Kidney epithelial cell (primary cell): ENCODE data around the gene WDFY3. TPM values are rescaled to one million over a fixed set of nuclear protein-coding genes. Genes with fewer than 3 reads are reported as not detected.

Source experiments
- DNase-seq: peaks from one replicate; pipeline ENCODE4 v3.0.0-alpha.2; 2010; ENCODE audit warnings: low read depth
- H3K27me3 ChIP-seq: 2 replicates; pipeline ENCODE4 v1.6.0; 2011; ENCODE audit warnings: low read length; ENCODE audit not compliant: control insufficient read depth, insufficient read depth
- H3K36me3 ChIP-seq: 2 replicates; pipeline ENCODE4 v1.5.1; 2011; ENCODE audit warnings: low read length; ENCODE audit not compliant: control insufficient read depth, insufficient read depth
- H3K4me3 ChIP-seq: 2 replicates; pipeline ENCODE4 v1.5.1; 2011; ENCODE audit warnings: low read depth, mild to moderate bottlenecking, control low read depth, low read length
- total RNA-seq: library from RNA; depleted of rRNA; stranded (reverse); fragments of >200 nt; gene quantifications from 2 replicates; pipeline ENCODE4 v1.2.3, GENCODE V29; 2015
- TF ChIP-seq, protein P1 (sequence below): IDR thresholded peaks from 2 replicates; pipeline ENCODE4 v1.5.1; 2011; ENCODE audit warnings: mild to moderate bottlenecking, moderate library complexity, low read length, control low read depth, inconsistent platforms; ENCODE audit not compliant: insufficient read depth, poor library complexity, severe bottlenecking

The WDFY3 gene
- total RNA-seq, 1 donor from 2014 or later, result 54.4 TPM

DNA sequence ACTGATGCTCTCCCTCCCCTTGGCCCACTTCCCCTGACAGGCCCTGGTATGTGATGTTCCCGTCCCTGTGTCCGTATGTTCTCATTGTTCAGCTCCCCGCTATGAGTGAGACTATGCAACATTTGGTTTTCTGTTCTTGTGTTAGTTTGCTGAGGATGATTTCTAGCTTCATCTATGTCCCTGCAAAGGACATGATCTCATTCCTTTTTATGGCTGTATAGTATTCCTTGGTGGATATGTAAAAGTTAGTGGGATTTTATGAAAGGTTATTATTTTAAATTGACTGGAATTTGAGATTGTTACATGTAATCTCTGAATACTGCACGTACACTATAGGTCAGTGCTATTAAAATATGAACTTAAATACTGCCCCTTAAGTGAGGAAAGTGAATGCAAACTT lies 184.0 kb downstream of the WDFY3 start:
- Histone ChIP-seq H3K27me3 (no peaks in the 10 kb centered on the region), H3K4me3 (no peak overlapping the region), H3K36me3 (peaks cover 1% of the 10 kb centered on the region)
- TF ChIP-seq, protein P1, sequence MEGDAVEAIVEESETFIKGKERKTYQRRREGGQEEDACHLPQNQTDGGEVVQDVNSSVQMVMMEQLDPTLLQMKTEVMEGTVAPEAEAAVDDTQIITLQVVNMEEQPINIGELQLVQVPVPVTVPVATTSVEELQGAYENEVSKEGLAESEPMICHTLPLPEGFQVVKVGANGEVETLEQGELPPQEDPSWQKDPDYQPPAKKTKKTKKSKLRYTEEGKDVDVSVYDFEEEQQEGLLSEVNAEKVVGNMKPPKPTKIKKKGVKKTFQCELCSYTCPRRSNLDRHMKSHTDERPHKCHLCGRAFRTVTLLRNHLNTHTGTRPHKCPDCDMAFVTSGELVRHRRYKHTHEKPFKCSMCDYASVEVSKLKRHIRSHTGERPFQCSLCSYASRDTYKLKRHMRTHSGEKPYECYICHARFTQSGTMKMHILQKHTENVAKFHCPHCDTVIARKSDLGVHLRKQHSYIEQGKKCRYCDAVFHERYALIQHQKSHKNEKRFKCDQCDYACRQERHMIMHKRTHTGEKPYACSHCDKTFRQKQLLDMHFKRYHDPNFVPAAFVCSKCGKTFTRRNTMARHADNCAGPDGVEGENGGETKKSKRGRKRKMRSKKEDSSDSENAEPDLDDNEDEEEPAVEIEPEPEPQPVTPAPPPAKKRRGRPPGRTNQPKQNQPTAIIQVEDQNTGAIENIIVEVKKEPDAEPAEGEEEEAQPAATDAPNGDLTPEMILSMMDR, result no peak
- DNase-seq, result no peak

DNA sequence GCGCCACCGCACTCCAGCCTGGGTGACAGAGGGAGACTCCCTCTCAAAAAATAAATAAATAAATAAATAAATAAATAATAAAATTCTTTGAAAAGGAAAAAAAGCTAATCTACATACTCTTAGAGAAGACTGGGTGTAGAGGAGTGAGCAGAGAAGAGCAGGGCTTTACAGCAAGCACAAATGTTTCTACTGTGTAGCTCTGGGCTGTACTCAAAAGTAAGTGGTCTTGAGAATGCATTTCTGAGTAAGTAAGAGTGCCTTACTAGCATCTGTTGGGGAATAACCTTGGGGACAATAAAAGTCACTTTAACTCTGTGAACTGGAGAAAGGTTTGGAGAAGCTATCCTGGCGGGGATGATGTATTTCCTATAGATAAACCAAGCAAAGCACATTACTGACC lies 185.8 kb downstream of the WDFY3 start:
- Histone ChIP-seq H3K36me3 (no peaks in the 10 kb centered on the region), H3K27me3 (no peaks in the 10 kb centered on the region), H3K4me3 (no peak overlapping the region)
- TF ChIP-seq, protein P1, result no peak
- DNase-seq, result no peak

DNA sequence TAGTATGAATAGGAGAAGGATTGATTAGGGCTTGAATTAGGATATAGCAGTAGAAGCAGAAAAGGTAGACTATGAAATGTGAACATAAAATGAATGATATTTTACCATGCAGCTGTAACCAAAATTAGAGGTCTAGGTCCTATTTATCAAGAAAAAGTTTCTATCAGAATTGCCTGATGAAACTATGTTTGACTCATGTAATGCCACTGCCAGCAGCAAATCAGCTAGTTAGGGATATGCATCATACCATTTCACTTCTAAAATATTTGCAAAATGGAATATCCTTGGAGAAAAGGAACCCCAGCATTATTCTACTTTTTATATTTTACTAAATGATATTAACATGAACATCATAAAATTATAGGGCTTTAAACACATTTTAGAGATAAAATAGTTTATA lies 188.4 kb downstream of the WDFY3 start:
- TF ChIP-seq, protein P1, result no peak
- no peaks in the 10 kb centered on the region for H3K36me3 ChIP-seq

DNA sequence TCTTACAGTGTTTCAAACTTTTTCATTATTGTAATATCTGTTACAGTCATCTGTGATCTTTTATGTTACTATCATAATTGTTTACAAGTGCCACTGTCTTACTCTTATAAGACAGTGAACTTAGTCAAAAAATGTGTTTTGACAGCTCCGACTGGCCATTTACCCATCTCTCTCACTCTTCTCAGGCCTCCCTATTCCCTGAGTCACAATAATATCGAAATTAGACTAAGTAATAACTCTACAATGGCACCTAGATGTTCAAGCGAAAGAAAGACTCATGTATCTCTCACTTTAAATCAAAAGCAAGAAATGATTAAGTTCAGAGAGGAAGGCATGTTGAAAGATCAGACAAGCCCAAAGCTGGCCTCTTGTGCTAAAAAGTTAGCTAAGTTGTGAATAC lies 199.3 kb downstream of the WDFY3 start:
- Histone ChIP-seq H3K36me3 (no peaks in the 10 kb centered on the region), H3K27me3 (no peaks in the 10 kb centered on the region), H3K4me3 (no peak overlapping the region)
- TF ChIP-seq, protein P1, result no peak
- no peak for DNase-seq

More for the DNA sequence above, 188.4 kb downstream of the WDFY3 start:
- Histone ChIP-seq H3K27me3 (no peaks in the 10 kb centered on the region), H3K4me3 (no peak overlapping the region)
- DNase-seq, result no peak

DNA sequence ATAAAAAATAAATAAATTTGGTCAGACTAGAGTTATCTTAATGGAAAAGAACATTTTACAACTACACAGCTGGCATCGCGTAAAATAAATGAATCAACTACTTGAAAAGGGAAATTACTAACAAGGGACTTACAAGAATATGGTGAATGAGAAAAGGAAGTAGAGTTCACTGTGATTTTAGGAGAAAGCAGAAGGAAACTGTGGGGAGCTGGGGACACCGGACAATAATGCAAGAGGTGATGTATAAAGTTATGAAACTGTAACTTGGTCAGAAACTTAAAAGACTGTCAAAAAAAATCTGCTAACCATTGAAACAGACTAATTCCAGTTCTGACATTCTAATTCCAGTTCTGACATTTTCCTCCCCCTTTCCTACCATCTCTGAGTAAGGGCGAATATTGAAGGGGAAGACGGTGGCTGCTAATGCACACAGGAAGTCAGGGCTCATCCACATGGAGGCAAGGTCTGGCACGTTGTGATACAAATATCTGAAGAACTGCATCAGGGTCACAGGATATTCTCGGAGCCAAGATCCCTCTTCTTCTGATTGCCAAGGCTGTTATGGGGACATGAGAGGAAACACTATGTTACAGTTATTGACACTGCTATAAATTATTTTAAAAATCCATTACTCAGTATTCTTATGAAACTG lies 213.0 kb downstream of the WDFY3 start:
- Histone ChIP-seq H3K36me3 (no peaks in the 10 kb centered on the region), H3K4me3 (no peak overlapping the region), H3K27me3 (no peaks in the 10 kb centered on the region)
- TF ChIP-seq, protein P1, result no peak
- DNase-seq, result no peak

DNA sequence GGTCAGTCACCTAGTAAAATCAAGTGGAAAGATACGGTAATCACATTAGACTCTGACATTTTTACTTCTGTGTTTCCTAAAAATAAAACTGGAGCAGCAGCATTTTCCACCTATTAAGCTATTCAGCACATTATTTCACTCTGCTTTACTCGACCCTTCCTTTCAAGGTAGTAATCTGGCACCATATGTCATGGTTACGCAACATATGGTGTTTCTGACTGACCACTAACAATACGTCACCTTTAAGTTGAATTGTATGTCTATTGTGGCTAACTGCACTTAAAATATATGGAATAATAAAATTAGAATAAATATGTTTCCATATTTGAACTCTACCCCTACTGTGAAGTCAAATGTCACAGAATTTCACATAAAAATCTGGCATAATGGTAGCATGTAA lies 214.8 kb downstream of the WDFY3 start:
- Histone ChIP-seq H3K27me3 (no peaks in the 10 kb centered on the region), H3K36me3 (no peaks in the 10 kb centered on the region), H3K4me3 (no peak overlapping the region)
- DNase-seq, result no peak
- TF ChIP-seq, protein P1, result no peak
